22Rv1 (cell line): ENCODE data around the gene OPRM1.

ENCODE experiments used
- H3K27ac ChIP-seq: fragments of 450-650 bp; 2 replicates; pipeline ENCODE4 v1.5.1; 2017
- ZFX ChIP-seq: fragments of 450-650 bp; IDR thresholded peaks from 2 replicates; pipeline ENCODE4 v1.6.1; 2017; ENCODE audit warnings: antibody characterized with exemption, borderline replicate concordance
- TF ChIP-seq, protein P1 (sequence below): fragments of 450-650 bp; IDR thresholded peaks from 2 replicates; pipeline ENCODE4 v1.5.1; 2017; ENCODE audit warnings: mild to moderate bottlenecking

The OPRM1 gene

DNA sequence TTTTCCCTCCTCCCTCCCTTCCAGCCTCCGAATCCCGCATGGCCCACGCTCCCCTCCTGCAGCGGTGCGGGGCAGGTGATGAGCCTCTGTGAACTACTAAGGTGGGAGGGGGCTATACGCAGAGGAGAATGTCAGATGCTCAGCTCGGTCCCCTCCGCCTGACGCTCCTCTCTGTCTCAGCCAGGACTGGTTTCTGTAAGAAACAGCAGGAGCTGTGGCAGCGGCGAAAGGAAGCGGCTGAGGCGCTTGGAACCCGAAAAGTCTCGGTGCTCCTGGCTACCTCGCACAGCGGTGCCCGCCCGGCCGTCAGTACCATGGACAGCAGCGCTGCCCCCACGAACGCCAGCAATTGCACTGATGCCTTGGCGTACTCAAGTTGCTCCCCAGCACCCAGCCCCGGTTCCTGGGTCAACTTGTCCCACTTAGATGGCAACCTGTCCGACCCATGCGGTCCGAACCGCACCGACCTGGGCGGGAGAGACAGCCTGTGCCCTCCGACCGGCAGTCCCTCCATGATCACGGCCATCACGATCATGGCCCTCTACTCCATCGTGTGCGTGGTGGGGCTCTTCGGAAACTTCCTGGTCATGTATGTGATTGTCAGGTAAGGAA, at the start of gene OPRM1:
OPRM1 (plus strand) TSS at position 10 of the 612 bp plus-strand sequence; CDS start at position 315, 305 bp downstream.
- TF ChIP-seq, protein P1, sequence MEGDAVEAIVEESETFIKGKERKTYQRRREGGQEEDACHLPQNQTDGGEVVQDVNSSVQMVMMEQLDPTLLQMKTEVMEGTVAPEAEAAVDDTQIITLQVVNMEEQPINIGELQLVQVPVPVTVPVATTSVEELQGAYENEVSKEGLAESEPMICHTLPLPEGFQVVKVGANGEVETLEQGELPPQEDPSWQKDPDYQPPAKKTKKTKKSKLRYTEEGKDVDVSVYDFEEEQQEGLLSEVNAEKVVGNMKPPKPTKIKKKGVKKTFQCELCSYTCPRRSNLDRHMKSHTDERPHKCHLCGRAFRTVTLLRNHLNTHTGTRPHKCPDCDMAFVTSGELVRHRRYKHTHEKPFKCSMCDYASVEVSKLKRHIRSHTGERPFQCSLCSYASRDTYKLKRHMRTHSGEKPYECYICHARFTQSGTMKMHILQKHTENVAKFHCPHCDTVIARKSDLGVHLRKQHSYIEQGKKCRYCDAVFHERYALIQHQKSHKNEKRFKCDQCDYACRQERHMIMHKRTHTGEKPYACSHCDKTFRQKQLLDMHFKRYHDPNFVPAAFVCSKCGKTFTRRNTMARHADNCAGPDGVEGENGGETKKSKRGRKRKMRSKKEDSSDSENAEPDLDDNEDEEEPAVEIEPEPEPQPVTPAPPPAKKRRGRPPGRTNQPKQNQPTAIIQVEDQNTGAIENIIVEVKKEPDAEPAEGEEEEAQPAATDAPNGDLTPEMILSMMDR, result no peak
- no peak for TF ChIP-seq ZFX
- no peak within 1 kb of the TSS for H3K27ac ChIP-seq

DNA sequence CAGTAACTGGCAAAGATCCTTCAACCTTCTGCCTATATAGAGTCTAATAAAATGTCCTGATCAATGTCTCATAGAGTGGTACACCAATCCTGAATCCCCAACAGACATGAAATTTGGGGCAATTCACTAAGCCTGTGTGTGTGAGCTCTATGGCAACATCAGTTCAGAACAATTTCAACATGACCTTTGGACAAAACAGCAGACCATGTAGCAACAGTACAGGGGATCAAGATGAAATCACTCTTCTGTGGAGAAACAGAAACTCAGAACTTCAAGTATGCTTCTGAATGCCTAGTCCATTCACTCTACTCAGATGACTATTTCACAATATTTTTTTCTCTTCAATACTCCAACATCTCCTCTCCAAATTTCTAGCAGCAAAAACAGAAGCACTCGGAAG, 49.1 kb upstream of the OPRM1 start:
- no peak for TF ChIP-seq ZFX
- TF ChIP-seq, protein P1, result no peak

DNA sequence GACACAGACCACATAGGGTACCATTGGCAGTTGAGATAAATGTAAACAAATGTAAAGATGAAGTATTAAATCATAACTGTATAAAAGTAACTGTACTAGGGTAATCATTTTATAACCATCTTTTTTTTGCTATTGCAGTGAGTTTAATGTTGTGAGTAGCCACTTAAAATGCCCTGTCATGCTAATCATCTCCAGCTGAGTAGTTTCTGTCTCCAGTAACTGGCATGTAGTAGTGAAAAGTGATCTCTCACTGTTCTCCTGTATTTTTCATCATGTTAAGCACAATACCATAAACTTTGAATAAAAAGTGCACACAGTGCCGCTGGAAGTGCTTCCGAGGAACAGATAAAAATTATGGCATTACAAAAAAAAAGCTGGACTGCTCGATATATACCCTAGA, 45.0 kb upstream of the OPRM1 start:
- TF ChIP-seq ZFX, result no peak
- TF ChIP-seq, protein P1, result no peak
- H3K27ac ChIP-seq, result no peak overlapping the region

More for the DNA sequence above, 49.1 kb upstream of the OPRM1 start:
- H3K27ac ChIP-seq, result no peak overlapping the region

DNA sequence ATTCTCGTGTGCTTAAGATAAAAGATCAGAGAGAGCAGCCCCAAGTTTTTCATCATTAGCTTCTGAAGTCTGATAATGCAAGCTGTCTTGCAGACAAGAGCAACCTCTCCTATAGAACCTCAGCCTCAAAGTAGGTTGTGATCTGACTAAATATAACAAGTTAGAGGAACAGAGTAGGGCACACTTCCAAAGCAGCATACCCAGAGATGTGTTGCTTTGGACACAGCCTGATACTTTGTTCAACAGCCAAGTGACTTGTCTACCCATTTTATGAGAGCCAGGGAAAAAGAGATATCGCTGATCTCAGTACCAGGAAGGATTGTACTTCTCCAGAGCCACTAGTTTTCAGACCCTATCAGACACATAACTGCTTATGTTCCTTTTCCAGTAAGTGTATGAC, 44.2 kb upstream of the OPRM1 start:
- TF ChIP-seq ZFX, result no peak
- TF ChIP-seq, protein P1, result no peak
- H3K27ac ChIP-seq, result no peak overlapping the region

DNA sequence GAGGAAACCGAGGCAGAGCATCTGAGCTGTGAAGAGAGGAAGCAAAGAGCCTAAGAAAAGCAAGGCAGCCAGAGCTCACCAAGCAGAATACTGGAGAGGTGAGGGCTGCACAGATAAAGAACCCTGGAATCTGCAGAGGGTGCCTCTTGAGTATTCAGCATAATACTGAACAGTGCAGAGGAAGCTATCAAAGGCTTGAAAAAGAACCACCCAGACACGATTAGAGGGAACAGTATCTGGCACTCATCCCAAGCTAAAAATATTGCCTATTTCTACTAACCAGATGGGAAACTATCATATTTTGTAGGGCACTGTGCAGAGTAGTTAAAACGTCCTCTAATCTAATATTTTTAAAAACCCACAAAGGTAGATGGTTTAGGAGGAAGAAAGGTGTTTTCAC, 41.8 kb upstream of the OPRM1 start:
- TF ChIP-seq ZFX, result no peak
- TF ChIP-seq, protein P1, result no peak
- H3K27ac ChIP-seq, result no peak overlapping the region

- no peak overlapping the region for H3K27ac ChIP-seq
- no peak for TF ChIP-seq ZFX
- TF ChIP-seq, protein P1, result no peak
Observed at GRCh38 chr6:154001494-154002285, 37.4 kb upstream of the OPRM1 start.

DNA sequence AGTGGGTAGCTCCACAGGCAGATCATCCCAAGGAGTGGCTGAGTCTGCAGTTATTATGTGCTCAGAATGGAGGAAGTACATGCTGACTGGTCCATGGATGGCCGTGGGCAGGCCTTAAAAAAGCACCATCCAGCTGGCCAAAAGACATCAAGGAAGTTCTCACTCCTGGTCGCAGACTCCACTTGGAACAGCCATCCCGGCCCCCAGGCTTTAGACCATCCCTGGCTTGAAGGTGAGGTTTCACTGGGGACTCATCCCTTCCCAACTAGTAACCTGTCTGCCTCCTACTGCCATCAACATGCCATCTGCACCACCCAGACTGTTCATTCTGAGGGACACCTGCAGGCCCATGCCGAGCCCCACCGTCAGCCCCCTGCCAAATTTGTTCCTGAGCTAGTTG, 36.1 kb upstream of the OPRM1 start:
- H3K27ac ChIP-seq, result no peak overlapping the region

More for the DNA sequence above, 36.1 kb upstream of the OPRM1 start:
- TF ChIP-seq, protein P1, result no peak
- TF ChIP-seq ZFX, result no peak
